NCI-H1436 treated with DMSO at 0.1 percent for 48 hours (cell line): ENCODE measurements around the gene AUTS2.

ENCODE experiments used
- DNase-seq: peaks from one replicate; lab custom pipeline; 2025; lab: John Stamatoyannopoulos, UW

Gene AUTS2

DNA sequence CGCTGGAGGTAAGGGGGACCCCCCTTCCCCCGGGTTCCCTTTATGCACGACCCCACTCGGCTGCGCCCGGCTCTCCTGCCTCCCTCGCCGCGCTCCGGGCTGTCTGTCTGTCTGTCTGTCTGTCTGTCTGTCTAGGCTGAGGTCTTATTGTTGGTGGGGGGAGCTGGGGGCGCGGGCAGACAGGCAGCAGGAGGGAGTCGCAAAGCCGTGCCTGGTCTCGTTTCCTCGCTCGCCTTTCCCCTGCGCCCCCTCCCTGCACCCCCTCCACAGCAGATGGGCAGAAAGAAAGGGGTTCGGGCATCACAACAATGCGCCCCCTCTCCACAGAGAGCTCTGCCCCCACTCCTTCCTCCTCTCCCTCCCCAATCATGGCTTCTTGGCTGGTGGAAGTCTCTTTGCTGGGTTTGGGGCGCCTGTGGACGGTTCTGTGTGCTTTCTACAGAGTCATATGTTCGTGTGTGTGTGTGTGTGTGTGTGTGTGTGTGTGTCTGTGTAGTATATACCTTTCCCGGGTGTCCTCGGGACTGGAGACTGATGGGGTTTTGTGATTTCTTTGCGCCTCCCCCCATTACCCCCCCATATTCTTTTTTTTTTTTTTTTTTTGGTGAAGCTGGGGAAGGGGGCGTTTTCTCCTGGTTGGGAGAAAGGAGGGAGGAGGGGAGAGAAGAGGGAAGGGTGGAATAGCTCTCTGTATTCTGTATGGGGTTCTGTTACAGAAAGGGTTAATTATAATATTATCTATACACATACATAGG lies 1.9 kb downstream of the AUTS2 start:
- no peak for DNase-seq

DNA sequence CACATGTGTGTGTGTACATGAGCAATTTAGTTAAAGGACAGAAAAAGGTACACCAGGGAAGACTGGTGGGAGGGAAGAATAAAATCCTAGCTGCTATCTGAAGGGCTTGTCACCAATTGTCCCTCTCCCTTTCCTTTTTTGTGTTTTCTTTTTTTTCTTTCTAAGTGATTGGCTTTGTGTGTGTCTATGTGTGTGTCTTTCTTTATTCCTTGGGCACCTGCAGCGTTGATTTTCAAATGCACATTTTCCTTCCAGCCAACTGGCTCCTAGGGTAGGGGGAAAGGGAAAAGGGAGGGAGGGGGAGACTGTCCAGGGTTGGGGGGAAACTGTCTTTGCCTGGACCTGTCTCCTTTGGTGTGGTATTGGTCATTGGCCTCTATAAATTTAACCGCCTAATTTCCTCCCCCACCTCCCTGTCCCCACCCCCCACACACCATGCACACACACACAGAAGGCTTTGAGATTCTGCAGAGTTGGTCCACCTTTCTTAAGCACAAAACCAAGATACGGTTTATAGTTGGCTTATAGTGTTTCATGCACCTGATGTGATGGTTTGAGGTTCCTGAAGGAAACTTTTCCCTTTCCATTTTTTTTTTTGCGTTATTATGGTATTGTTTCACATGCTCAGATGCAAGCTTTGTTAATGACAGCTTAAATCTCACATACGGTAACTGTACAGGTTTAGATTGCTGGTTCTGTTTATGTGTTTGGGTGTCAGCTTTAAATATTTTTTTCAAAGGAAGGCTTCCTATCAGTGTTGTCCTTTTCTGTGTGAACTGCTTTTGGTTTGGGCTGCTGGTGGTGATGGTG lies 2.6 kb downstream of the AUTS2 start:
- DNase-seq: no peak

DNA sequence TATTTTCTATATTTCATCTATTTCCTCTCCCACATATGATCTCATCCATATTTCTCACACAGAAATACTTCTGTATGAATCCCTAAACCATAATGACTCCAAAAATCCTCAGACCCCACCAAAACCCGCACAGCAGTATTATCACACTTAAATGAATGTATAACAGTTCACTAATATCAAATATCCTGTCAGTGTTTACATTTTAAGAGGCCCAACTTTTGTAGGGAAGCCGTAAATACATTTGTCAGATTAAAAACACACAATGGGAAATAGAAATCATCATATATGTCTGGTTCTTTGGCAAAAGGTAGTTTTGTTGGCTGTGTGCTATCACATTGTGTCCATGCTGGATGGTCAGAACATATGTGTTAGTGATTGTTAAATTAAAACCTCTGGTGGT lies 4.2 kb downstream of the AUTS2 start:
- DNase-seq: no peak

DNA sequence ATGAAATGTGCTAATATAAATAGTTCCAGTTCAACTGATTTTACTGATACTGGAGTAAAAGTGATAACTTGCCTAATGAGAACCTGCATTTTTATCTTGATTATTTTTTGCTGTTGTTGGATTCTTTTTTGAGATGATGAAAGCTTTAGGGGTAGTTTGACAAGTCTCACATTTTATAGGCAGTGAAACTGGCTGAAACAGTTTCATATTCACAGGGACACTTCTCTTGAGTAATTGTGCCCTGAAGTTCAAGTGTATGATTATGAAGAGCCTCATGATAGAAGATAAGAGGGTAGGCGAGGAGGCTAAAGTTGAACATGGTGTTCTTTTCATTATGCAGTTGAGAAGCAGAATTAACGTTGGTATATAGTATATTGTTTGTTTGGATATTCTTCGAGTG lies 5.1 kb downstream of the AUTS2 start:
- DNase-seq: no peak

DNA sequence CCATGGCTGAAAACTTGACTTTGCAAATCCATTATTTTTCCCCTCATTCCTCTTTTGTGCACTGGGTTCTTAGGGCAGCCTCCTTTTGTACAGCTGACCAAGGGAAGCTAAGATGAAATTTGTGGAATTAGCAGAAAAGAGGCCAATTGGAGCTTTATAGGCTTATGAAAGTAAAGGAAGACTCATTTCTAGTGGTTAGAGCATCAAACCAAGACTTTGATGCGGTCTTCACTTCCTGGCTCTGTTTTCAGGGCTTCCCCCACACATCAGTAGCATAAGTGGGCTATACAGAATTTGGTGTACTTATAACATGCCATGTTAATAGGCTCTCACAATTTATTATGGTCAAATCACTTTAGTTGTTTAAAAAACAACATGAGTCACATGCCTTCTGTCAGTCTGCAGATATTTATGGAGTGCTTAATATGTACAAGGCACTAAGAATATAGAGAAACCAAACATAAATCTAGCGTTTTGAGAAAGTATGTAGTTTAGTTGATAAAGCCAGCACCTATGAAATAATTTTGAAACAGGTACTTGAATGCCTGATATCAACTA lies 5.7 kb downstream of the AUTS2 start:
- no peak for DNase-seq

DNA sequence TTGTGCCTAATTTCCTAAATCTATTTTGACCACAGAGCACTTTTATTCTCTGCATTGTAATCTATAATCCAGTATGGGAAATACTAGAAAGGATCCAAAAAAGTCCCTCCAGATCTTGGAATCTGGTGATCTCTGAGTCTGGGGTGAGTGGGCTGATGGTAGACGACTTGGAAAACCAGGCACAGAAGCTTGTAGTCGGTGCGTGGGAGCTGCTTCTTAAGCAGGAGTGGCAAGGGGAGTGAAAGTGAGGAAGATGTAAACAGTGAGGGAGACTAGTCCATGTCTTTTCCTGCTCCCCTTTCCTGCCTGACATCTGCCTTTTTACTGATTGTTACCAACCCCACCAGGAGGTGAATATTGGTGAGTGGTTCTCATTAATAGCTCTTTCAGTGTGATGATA lies 6.8 kb downstream of the AUTS2 start:
- no peak for DNase-seq

DNA sequence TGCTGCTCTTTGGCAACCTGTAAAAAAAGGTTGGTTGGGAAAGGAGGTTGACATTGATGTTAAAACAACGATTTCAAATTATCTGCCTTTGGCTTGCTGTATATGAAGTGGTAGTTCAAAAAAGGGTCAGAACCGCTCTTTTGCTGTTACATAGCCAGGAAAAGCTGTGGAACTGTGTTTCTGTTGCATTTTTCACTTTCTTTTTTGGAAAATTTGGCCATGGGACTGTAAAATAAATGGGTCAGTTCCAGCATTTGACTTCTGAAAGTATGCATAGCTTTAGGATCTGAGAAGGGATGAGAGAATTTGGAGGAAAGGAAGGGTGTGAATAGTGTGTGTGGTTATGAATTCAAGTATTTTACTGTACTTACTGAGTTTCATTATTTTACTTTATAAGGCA lies 7.3 kb downstream of the AUTS2 start:
- no peak for DNase-seq

DNA sequence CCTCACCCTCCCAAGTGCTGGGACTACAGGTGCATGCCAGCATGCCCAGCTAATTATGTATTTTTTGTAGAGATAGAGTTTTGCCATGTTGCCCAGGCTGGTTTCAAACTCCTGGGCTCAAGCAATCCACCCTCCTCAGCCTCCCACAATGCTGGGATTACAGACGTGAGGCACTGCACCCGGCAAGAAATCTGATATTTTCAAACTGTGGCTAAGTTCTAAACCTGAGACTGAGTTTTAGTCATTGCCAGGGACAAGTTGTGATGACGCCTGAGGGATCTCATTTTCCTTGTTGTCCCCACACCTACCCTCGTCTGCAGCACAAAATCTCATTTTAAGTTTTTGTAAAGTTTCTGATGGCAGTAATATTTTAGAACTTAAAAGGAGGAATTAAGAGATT lies 9.8 kb downstream of the AUTS2 start:
- DNase-seq: no peak

DNA sequence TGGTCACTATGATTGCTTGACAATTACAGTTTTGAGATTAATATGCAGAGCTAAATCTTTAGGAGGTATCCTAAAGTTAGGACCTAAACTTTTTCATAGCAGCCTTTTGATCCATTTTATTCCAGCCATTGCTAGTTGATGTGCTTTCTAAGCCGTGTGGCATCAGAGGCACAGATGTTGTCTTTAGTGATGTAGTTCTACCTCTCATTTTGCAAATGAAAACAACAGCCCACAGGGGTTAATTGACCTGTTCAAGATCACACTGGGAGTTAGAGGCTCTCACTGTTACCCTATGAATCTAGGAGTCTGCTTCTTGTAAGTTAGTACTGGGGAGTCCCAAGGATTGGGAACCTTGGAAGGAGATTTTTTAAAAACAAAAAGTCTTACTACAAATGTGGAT lies 10.6 kb downstream of the AUTS2 start:
- DNase-seq: no peak

DNA sequence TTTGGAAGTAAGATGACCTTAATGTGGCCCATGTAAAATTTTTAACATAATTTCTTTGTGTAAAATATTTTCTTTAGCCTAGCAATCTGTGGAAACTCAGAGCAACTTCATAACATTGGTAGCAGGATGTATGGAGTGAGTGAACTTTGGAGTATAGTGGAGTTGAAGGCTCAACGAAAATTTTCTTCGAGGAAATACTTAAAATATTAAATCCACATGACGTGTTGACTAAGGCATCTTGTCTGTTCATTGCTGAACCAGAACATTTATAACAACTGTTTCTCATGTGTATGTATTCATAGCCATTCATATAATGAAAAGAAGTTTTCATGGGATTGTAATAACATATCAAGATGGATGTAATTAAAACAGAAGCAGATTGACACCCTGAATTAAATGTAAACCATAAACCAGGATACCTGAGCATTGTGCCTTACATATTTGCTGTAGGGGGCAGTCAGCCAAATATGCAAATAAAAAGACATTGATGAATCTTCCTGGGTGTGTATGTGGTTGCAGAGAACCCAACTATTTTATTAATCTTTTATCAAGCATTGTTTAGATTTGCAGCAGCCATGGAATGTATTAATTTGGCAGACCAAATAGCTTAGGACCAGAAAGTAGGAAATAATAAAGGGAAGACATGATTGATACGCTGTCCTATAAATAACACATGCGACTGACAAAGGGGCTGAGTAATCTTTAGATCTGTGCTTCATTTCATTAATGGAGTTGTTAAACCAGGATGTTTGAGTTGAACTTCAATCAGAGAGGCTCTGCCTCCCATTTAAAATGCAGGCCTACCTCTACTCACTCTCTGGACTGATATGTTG lies 11.5 kb downstream of the AUTS2 start:
- DNase-seq: no peak

DNA sequence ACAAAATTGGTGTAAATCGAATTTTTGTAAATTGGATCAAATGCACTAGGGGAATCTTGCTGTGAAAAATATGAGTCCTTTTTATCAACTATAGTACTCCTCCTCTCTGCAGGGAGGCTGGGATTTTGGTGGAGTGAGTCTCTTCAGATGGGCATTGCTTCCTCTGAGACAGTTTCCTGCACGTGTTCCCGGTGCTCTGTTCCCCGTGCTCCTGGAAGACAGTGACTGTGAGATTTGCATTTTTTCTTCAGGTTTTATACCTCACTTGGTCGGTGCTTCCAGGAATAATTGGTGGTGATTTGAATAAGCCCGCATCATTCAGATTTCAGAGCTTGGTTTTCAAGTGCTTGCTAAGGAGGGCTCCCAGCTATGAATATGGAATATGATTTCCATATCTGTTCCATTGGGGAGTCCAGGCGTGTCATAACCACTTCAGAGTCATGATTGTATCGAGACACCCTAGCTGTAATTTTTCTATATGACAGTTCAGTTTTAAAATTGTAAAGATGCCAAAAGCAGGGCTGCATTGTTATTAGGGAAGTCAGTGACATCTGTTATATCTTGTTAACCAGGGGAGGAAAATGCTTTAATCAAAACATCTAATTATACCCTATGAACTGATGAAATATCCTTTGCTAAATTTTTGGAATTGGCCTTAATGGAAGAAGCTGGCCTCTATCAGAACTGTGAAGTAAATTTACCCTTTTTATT lies 12.3 kb downstream of the AUTS2 start:
- no peak for DNase-seq

DNA sequence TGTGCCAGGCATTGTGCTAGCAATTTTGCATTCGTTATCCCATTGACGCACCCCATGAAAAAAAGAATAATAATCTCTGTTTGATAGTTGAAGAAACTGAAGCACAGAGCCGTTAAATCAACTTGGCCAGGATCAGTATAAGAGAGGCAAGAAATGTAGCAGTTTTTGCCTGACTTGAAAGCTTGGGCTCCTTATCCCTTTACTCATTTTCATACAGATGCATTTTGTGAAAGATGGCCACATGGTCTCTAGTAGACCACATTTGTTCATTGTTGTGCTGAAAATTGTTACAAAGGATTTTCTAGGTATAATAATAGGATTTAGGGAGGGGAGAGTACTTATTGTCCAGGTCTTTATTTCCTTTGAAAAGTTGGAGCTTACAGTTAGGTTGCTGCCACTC lies 14.7 kb downstream of the AUTS2 start:
- DNase-seq: no peak

DNA sequence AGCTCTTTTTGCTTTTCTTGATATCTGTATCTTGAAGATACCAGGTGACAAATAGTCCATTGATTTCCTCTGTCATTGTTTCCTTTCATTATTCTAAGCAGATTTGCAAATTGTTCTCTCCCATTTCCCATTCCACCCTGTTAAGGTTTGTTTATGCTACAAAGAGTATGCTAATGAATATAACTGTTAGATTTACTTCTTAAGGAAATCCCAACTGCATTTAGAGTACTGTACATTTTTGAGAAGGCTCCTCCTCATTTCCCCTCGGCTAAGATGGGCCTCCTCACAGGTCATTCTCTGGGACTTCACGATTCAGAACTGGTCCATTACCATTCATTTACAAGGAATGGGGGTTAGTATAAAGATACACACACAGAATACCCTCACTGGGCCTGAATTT lies 15.6 kb downstream of the AUTS2 start:
- DNase-seq: no peak

DNA sequence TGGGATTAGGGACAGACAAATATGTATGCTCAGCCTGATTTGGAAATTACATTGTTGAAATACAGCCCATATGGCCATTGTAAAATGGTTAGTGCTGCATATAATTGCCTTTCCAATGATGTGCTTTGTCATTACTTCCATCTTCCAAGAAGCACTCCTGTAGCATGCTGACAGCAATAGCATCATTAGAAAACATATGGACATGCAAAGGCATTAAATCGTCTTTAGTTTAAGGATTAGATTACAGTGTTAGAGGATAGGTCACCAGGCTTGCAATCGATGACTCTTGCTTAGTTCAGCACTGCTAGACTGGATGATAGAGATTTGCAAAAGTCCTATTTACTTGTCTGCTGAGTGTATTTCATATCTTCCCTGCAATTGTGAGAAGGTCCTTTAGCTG lies 17.4 kb downstream of the AUTS2 start:
- DNase-seq: no peak

DNA sequence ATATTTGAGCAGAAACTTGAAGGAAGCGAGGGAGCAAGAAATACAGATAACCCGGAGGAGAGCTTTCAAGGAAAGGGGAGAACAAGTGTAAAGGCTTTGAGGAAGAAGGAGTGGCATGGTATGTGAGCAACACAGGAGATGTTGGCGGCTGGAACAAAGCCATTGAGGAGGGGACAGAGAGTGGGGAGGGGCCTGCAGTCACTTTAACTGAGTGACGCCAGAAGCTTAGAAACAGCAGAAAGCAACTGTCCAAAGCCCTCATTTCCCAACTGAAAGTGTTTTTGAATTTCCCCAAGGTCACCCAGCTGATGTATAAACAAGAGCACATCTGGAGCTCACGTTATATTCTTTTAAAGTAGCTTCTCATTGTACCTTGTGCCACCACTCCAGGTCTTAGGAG lies 19.1 kb downstream of the AUTS2 start:
- no peak for DNase-seq

DNA sequence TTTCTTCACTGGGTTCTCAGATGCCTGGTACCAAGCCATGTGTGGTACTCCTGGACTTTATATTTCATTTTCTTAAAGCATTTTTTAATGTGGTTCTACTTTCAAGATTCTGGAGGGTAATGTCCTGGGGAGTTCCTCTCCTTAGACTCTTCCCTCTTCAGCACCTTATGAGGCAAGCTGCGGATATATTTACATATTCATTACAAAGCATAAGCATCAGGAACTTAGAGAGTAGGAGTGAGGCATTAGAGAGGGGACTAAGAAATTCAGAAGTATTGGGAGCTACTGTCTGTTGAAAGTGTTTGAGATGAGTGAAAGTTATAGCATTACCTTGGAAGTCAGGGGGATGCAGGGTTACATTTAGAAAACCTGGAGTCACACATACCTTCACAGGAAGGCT lies 20.8 kb downstream of the AUTS2 start:
- DNase-seq: no peak

DNA sequence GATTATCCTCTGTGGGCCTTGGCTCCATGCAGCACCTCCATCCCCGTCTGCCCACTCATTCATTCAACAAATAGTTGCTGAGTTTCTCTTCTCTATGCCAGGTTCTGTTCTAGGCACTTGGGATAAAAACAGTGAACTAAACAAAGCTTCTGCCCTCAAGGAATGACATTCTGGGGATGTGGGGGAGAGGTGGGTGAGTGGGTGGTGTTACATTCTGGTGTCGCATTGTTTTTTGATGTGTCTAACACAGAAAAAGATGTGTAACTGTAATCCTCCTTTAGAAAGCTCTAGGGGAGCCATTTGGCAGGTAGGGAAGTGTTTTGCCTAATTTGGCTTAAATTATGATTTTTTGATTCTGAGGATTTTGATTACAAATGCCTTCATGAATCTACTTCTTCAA lies 21.4 kb downstream of the AUTS2 start:
- no peak for DNase-seq

DNA sequence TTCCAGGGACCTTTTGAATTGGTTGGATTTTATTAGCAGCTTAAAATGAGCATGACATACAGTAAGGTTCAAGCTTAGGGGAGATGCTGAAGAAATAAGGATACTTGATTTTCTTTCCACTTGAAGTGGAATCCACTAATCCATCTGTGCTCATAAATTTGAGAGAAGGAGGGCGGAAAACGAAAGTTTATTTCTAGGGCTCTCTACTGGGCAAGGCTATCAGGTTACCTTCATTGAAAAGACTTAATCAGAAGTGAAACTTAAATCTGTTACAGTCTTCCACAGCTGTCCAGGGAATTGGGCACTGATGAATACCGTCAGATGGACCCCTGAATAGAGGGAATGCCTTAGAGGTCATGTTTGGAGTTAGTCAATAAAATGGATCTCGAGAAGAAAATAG lies 21.8 kb downstream of the AUTS2 start:
- no peak for DNase-seq

DNA sequence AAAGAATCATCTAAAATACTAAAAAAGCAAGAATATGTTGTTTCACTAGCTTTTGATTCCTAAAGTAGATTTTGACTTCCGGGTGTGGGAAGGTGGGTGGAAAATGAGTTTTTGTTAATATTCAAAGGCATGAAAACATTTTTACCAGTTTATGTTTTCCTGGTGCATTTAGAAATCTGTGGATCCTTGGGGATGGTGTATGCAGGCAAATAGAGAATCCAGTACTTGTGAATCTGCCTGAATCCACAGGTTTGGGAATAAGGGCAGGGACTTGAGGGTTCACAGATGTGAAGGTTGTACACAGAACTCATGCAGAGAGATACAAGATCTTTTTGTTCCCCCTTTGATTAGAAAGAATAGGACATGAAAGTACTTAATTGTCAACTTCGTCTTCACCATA lies 22.4 kb downstream of the AUTS2 start:
- DNase-seq: no peak

DNA sequence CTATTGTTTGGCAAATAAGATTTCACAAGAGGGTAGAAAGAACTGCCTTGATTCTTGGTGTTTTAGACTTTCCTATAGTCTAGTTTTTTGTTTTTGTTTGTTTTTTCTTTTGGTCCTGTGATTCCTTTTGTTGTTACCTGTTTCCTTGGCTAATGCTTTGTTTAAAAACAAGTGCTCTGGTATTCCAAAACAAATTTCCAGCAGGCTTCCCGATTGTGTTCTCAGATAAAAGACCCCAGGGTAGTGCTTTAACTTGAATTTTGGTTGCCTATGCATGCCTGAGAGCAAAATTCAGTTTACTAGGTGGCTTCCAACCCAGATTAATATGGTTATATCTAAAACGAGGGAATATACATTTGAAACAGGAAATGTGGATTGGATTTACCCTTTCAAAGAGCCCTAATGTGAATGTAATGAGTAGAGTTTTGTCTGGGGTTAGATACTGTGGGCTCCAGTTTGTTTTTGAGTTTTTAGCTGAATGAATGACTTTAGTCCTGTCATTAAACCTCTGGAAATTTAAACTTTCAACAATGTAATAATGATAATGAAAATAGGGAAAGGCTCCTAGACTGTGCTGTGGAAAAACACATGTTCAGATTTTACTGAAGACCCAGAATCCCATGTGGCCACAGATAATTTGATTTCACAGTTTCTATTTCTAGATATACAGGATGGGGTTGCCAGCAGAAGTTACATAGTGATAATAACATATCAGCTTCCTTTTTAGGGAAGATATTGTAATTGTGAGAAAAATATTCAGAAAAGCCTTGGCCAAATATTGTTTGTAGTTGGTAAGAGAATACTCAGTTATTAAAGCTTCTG lies 23.9 kb downstream of the AUTS2 start:
- DNase-seq: no peak

DNA sequence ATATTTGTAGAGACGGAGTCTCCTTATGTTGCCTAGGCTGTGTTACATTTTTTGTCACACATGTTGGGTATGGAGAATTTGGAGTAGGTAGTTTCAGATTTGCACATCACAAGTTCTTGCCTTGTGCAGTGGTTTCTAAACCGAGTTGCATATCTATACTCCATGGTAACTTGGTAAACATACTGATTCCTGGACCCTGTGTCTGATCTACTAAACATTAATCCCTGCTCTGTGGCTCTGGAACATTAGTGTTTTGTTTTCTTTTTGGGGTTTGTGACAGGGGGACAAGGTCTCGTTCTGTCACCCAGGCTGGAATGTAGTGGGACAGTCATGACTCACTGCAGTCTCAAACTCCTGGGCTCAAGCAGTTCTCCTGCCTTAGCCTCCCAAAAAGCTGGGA lies 24.7 kb downstream of the AUTS2 start:
- no peak for DNase-seq
